ENCODE results near the gene NR3C2.

NR3C2 gene

GRCh38 chr4:148243837-148244236 lies 198.4 kb downstream of the NR3C2 start:
- no peak for DNase-seq (ENCODE audit: extremely low read depth, low read depth)
- TF ChIP-seq CTCF (IDR thresholded peaks at IDR 0.05; ENCODE audit: low read depth, low read length) = no peak

- DNase-seq (ENCODE audit: extremely low read depth, low read depth) = no peak
- no peak for TF ChIP-seq CTCF (IDR thresholded peaks at IDR 0.05; ENCODE audit: low read depth, low read length)
Measured at GRCh38 chr4:148240241-148240640, 202.0 kb downstream of the NR3C2 start.

GRCh38 chr4:148239494-148239985 lies 202.7 kb downstream of the NR3C2 start:
- no peak for DNase-seq (ENCODE audit: extremely low read depth, low read depth)
- no peak for TF ChIP-seq CTCF (IDR thresholded peaks at IDR 0.05; ENCODE audit: low read depth, low read length)

- no peak for TF ChIP-seq CTCF (IDR thresholded peaks at IDR 0.05; ENCODE audit: low read depth, low read length)
- no peak for DNase-seq (ENCODE audit: extremely low read depth, low read depth)
Measured at GRCh38 chr4:148238811-148239493, 203.3 kb downstream of the NR3C2 start.

GRCh38 chr4:148238086-148238485 lies 204.1 kb downstream of the NR3C2 start:
- TF ChIP-seq CTCF (IDR thresholded peaks at IDR 0.05; ENCODE audit: low read depth, low read length) = no peak
- DNase-seq (ENCODE audit: extremely low read depth, low read depth) = no peak

GRCh38 chr4:148235809-148236208 lies 206.4 kb downstream of the NR3C2 start:
- no peak for TF ChIP-seq CTCF (IDR thresholded peaks at IDR 0.05; ENCODE audit: low read depth, low read length)
- no peak for DNase-seq (ENCODE audit: extremely low read depth, low read depth)

- TF ChIP-seq CTCF (IDR thresholded peaks at IDR 0.05; ENCODE audit: low read depth, low read length) = no peak
Measured at GRCh38 chr4:148229798-148230197, 212.4 kb downstream of the NR3C2 start.

More at GRCh38 chr4:148229798-148230197, 212.4 kb downstream of the NR3C2 start:
- DNase-seq (ENCODE audit: extremely low read depth, low read depth) = no peak
